HepG2 (cell line): ENCODE measurements around the gene SLC4A7. TPM values are rescaled to one million over a fixed set of nuclear protein-coding genes. Genes with fewer than 3 reads are reported as not detected.

Experiments used
- HIVEP1 ChIP-seq: sonication (generic); formaldehyde crosslinking; IDR thresholded peaks from 2 replicates; pipeline ENCODE4 v1.4.0; 2020; ENCODE audit warnings: mild to moderate bottlenecking, missing genetic modification reagents
- HMG20A ChIP-seq: IDR thresholded peaks from 2 replicates; pipeline ENCODE4 v1.6.1; 2016; ENCODE audit warnings: borderline replicate concordance
- IRF2 ChIP-seq: IDR thresholded peaks from 2 replicates; pipeline ENCODE4 v1.6.1; 2018; ENCODE audit warnings: missing genetic modification reagents, missing compliant biosample characterization
- JARID2 ChIP-seq: sonication (generic); formaldehyde crosslinking; IDR thresholded peaks from 2 replicates; pipeline ENCODE4 v1.8.1; 2023; ENCODE audit warnings: missing genetic modification reagents, inconsistent platforms; ENCODE audit not compliant: insufficient replicate concordance
- PBX3 ChIP-seq: sonication (generic); formaldehyde crosslinking; IDR thresholded peaks from 2 replicates; pipeline ENCODE4 v1.8.1; 2023; ENCODE audit warnings: missing genetic modification reagents, inconsistent platforms, borderline replicate concordance
- PPARG ChIP-seq: conservative IDR thresholded peaks from 2 replicates; pipeline ENCODE4 v1.6.1; 2016; ENCODE audit warnings: missing biosample characterization, missing genetic modification reagents
- RXRA ChIP-seq: sonication (generic); formaldehyde crosslinking; IDR thresholded peaks from 2 replicates; pipeline ENCODE4 v1.5.1; 2020; ENCODE audit warnings: missing genetic modification reagents
- SAP130 ChIP-seq: IDR thresholded peaks from 2 replicates; pipeline ENCODE4 v1.6.1; 2016; ENCODE audit warnings: low read depth
- TRIM24 ChIP-seq: sonication (generic); formaldehyde crosslinking; IDR thresholded peaks from 2 replicates; pipeline ENCODE4 v1.8.0; 2022; ENCODE audit warnings: mild to moderate bottlenecking, missing genetic modification reagents
- ZHX1 ChIP-seq: sonication (generic); formaldehyde crosslinking; IDR thresholded peaks from 2 replicates; pipeline ENCODE4 v1.8.1; 2022; ENCODE audit warnings: low read depth, mild to moderate bottlenecking, missing genetic modification reagents
- ZKSCAN1 ChIP-seq: fragments of 150-350 bp; IDR thresholded peaks from 2 replicates; pipeline ENCODE4 v1.6.1; 2014; ENCODE audit warnings: low read length
- ZNF263 ChIP-seq: sonication (generic); formaldehyde crosslinking; IDR thresholded peaks from 2 replicates; pipeline ENCODE4 v1.4.0; 2020; ENCODE audit warnings: missing genetic modification reagents
- ZNF564 ChIP-seq: sonication (generic); formaldehyde crosslinking; IDR thresholded peaks from 2 replicates; pipeline ENCODE4 v1.8.1; 2023; ENCODE audit warnings: mild to moderate bottlenecking, missing genetic modification reagents
- ZNF713 ChIP-seq: sonication (generic); formaldehyde crosslinking; IDR thresholded peaks from 2 replicates; pipeline ENCODE4 v1.4.0; 2020; ENCODE audit warnings: mild to moderate bottlenecking, missing genetic modification reagents
- ZNF841 ChIP-seq: sonication (generic); formaldehyde crosslinking; IDR thresholded peaks from 2 replicates; pipeline ENCODE4 v1.8.1; 2023; ENCODE audit warnings: missing genetic modification reagents, borderline replicate concordance
- polyA plus RNA-seq, 8 experiments: library from polyadenylated mRNA; depleted of rRNA in 3 of 8; stranded (reverse) in 7 of 8; unstranded in 1 of 8; fragments of >200 nt; fragmentation: Illumina TruSeq in 4 of 8; extraction: Trizol in 4 of 8; gene quantifications; 2 replicates each; pipeline versions ENCODE4 v1.2.1 to v1.2.3, GENCODE V29; 2011 to 2016; ENCODE audit warnings: low read depth in 4 of 8, missing spikeins in 1 of 8, mixed read lengths in 1 of 8; ENCODE audit not compliant: insufficient read depth in 1 of 8
- total RNA-seq, 5 experiments: library from RNA; depleted of rRNA; stranded (reverse); fragments of >200 nt; fragmentation: Illumina TruSeq; extraction: Trizol; gene quantifications; 2 replicates each; pipeline ENCODE4 v1.2.3, GENCODE V29; 2016; ENCODE audit warnings: low read depth in 1 of 5
- TF ChIP-seq, protein P1 (sequence below): sonication (generic); formaldehyde crosslinking; IDR thresholded peaks from one replicate; pipeline ENCODE4 v1.5.1; 2020; ENCODE audit warnings: mild to moderate bottlenecking, missing genetic modification reagents; ENCODE audit errors: not compliant biosample characterization

Gene SLC4A7
- total and polyA plus RNA-seq, 2 of the 13 experiments (the other 11 are each of a cell fraction or from before 2014, with no cell fraction given) = 16.4 to 43.8 TPM

DNA sequence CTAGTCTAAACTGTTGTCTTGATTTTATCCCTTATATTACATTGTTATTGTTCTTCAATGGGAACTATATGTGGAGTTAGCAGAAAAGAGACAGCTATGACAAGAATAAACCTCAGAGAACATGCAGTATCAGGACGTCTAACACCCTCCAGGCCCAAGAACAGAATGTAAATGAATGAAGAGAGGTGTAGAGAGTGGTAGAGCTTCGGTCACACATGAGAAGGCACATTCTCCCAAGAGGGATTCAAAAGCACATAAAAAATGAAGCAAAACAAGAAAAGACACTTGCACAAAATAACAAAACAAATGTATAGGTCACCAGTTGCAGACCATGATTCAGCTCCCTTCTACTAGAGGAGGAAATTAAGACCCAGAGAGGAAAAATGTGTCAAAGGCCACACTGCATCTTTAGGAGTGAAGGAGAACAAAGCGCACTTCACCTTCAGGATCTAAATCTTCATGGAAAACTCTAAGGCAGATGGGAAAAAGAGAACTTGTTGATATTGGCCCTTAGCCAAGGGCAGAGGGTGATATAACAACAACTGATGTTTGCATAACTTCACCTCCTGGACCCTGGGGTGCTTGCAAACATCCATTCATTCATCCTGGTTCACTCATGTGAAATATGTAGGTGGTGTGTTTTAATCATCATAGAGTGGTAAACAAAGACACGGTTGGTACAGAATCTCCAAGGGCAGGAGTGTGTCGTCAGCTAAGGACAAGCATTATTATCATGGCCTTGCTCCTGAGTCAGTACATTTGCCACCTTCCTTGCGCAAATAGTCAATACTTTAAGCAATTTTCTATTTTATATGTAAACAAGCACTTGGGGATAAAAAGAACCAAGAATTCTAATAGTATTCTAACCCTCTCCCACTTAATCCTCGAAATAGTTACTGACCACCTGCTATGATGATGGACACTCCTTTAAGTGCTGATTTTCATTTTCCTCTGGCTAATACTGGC is 123.8 kb downstream of the SLC4A7 start (continued):
- no peak for TF ChIP-seq JARID2 (CRISPR knock-in tag)
- TF ChIP-seq HIVEP1 (CRISPR knock-in tag) = no peak
- TF ChIP-seq ZNF713 = no peak
- peak; percentile 64; the same call in 1 of the 2 replicates for TF ChIP-seq ZNF564 (CRISPR knock-in tag)
- peak; percentile 95; the same call in 1 of the 2 replicates for TF ChIP-seq RXRA (CRISPR knock-in tag)
- TF ChIP-seq PPARG (CRISPR knock-in tag) = peak; percentile 99
- peak; percentile 90 for TF ChIP-seq IRF2 (CRISPR knock-in tag)
- TF ChIP-seq ZKSCAN1 = peak; percentile 35; the same call in 1 of the 2 replicates
- peak; percentile 78; the same call in 1 of the 2 replicates for TF ChIP-seq TRIM24 (CRISPR knock-in tag)
- TF ChIP-seq HMG20A (CRISPR knock-in tag) = peak; percentile 99
- TF ChIP-seq ZNF263 (CRISPR knock-in tag) = peak; percentile 31; the same call in 1 of the 2 replicates
- TF ChIP-seq ZNF841 (CRISPR knock-in tag) = no peak
- peak; percentile 93 for TF ChIP-seq SAP130 (CRISPR knock-in tag)
- TF ChIP-seq, protein P1, sequence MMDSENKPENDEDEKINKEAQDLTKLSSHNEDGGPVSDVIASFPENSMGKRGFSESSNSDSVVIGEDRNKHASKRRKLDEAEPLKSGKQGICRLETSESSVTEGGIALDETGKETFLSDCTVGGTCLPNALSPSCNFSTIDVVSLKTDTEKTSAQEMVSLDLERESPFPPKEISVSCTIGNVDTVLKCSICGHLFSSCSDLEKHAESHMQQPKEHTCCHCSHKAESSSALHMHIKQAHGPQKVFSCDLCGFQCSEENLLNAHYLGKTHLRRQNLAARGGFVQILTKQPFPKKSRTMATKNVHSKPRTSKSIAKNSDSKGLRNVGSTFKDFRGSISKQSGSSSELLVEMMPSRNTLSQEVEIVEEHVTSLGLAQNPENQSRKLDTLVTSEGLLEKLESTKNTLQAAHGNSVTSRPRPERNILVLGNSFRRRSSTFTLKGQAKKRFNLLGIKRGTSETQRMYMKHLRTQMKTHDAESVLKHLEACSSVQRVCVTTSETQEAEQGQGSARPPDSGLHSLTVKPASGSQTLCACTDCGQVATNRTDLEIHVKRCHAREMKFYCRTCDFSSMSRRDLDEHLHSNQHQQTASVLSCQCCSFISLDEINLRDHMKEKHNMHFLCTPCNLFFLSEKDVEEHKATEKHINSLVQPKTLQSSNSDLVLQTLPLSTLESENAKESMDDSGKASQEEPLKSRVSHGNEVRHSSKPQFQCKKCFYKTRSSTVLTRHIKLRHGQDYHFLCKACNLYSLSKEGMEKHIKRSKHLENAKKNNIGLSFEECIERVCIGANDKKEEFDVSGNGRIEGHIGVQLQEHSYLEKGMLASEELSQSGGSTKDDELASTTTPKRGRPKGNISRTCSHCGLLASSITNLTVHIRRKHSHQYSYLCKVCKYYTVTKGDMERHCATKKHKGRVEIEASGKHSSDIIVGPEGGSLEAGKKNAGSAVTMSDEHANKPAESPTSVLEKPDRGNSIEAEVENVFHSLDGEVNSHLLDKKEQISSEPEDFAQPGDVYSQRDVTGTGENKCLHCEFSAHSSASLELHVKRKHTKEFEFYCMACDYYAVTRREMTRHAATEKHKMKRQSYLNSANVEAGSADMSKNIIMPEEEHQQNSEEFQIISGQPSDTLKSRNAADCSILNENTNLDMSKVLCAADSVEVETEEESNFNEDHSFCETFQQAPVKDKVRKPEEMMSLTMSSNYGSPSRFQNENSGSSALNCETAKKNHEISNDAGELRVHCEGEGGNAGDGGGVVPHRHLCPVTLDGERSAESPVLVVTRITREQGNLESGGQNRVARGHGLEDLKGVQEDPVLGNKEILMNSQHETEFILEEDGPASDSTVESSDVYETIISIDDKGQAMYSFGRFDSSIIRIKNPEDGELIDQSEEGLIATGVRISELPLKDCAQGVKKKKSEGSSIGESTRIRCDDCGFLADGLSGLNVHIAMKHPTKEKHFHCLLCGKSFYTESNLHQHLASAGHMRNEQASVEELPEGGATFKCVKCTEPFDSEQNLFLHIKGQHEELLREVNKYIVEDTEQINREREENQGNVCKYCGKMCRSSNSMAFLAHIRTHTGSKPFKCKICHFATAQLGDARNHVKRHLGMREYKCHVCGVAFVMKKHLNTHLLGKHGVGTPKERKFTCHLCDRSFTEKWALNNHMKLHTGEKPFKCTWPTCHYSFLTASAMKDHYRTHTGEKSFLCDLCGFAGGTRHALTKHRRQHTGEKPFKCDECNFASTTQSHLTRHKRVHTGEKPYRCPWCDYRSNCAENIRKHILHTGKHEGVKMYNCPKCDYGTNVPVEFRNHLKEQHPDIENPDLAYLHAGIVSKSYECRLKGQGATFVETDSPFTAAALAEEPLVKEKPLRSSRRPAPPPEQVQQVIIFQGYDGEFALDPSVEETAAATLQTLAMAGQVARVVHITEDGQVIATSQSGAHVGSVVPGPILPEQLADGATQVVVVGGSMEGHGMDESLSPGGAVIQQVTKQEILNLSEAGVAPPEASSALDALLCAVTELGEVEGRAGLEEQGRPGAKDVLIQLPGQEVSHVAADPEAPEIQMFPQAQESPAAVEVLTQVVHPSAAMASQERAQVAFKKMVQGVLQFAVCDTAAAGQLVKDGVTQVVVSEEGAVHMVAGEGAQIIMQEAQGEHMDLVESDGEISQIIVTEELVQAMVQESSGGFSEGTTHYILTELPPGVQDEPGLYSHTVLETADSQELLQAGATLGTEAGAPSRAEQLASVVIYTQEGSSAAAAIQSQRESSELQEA = no peak
- 0 out of 2 replicates have a peak, but pooled peaks have one; percentile 54 for TF ChIP-seq ZHX1 (CRISPR knock-in tag)
- no peak for TF ChIP-seq PBX3 (CRISPR knock-in tag)
